K562 (cell line): ENCODE measurements around the gene CBX4. TPM values are rescaled to one million over a fixed set of nuclear protein-coding genes. Genes with fewer than 3 reads are reported as not detected.

Source experiments
- GMEB1 ChIP-seq: fragments of 250-450 bp; sonication (Bioruptor Pico); IDR thresholded peaks from 2 replicates; pipeline ENCODE4 v1.4.0; 2020; ENCODE audit warnings: mild to moderate bottlenecking
- HNRNPH1 ChIP-seq: fragments of 200-400 bp; formaldehyde crosslinking; optimal IDR thresholded peaks from 2 replicates; pipeline ENCODE3; 2017; ENCODE audit warnings: low read depth, mild to moderate bottlenecking, low read length, moderate library complexity
- ZBTB8A ChIP-seq: fragments of 450-650 bp; IDR thresholded peaks from 2 replicates; pipeline ENCODE4 v1.6.1; 2018; ENCODE audit warnings: mild to moderate bottlenecking, moderate library complexity; ENCODE audit not compliant: partially characterized antibody
- ZBTB9 ChIP-seq: fragments of 450-650 bp; formaldehyde crosslinking; IDR thresholded peaks from 2 replicates; pipeline ENCODE4 v1.4.0; 2020; ENCODE audit warnings: mild to moderate bottlenecking, moderate library complexity
- polyA plus RNA-seq, 8 experiments: library from polyadenylated mRNA; depleted of rRNA in 4 of 8; stranded (reverse) in 5 of 8; unstranded in 3 of 8; fragments of >200 nt; fragmentation: Nextera tagmentation in 2 of 8; fragmentation: Illumina TruSeq in 1 of 8; extraction: Ambion mirVana in 2 of 8; extraction: Trizol in 1 of 8; gene quantifications; 2 replicates each; pipeline versions ENCODE4 v1.2.1 to v1.2.3, GENCODE V29; 2011 to 2014; ENCODE audit warnings: inconsistent platforms in 1 of 8, missing spikeins in 1 of 8
- total RNA-seq, 7 experiments: library from RNA; depleted of rRNA in 6 of 7; stranded (reverse); fragments of >200 nt in 6 of 7; fragmentation: Illumina TruSeq in 2 of 7; extraction: Trizol in 2 of 7; gene quantifications; 2 replicates each; pipeline versions ENCODE4 v1.2.1 to v1.2.3, GENCODE V29; 2011 to 2021; ENCODE audit warnings: low replicate concordance in 1 of 7

The CBX4 gene
- total and polyA plus RNA-seq, 9 of the 15 experiments (the other 6 are each of a cell fraction or from before 2014, with no cell fraction given): 0.98 to 50.5 (median 10.0) TPM

- no peak for TF ChIP-seq HNRNPH1
- TF ChIP-seq ZBTB9: no peak
- no peak for TF ChIP-seq ZBTB8A
- TF ChIP-seq GMEB1 (CRISPR knock-in tag): no peak
These were observed 37.1 kb downstream of the CBX4 start (continued) for GRCh38 chr17:79802039-79802735.
